HepG2 (cell line): ENCODE results near the gene GALNT10.

Experiments
- ATF1 ChIP-seq: IDR thresholded peaks from 2 replicates; pipeline ENCODE4 v1.6.1; 2016; ENCODE audit warnings: mild to moderate bottlenecking, control low read depth
- BRCA1 ChIP-seq: sonication (generic); formaldehyde crosslinking; IDR thresholded peaks from 2 replicates; pipeline ENCODE4 v1.4.0; 2020; ENCODE audit warnings: missing genetic modification reagents
- CHD2 ChIP-seq: IDR thresholded peaks from 2 replicates; pipeline ENCODE4 v1.6.1; 2011; ENCODE audit warnings: low read depth, low read length, improper control_type of control experiment
- MYC ChIP-seq: sonication (generic); formaldehyde crosslinking; IDR thresholded peaks from 2 replicates; pipeline ENCODE4 v1.9.0; 2021; ENCODE audit warnings: missing genetic modification reagents, borderline replicate concordance
- PBX3 ChIP-seq: sonication (generic); formaldehyde crosslinking; IDR thresholded peaks from 2 replicates; pipeline ENCODE4 v1.8.1; 2023; ENCODE audit warnings: missing genetic modification reagents, inconsistent platforms, borderline replicate concordance
- RFX5 ChIP-seq: IDR thresholded peaks from 2 replicates; pipeline ENCODE4 v1.6.1; 2011; ENCODE audit warnings: low read depth, low read length, improper control_type of control experiment
- TBP ChIP-seq: sonication (generic); formaldehyde crosslinking; IDR thresholded peaks from 2 replicates; pipeline ENCODE4 v1.5.0; 2020; ENCODE audit warnings: missing genetic modification reagents
- ZNF121 ChIP-seq: sonication (generic); formaldehyde crosslinking; IDR thresholded peaks from 2 replicates; pipeline ENCODE4 v1.5.0; 2020; ENCODE audit warnings: mild to moderate bottlenecking, missing genetic modification reagents
- ZNF768 ChIP-seq: sonication (generic); formaldehyde crosslinking; IDR thresholded peaks from 2 replicates; pipeline ENCODE4 v1.4.0; 2020; ENCODE audit warnings: missing genetic modification reagents
- TF ChIP-seq, protein P1 (sequence below): sonication (generic); formaldehyde crosslinking; IDR thresholded peaks from 2 replicates; pipeline ENCODE4 v1.5.0; 2020; ENCODE audit warnings: mild to moderate bottlenecking, missing genetic modification reagents, moderate library complexity
- TF ChIP-seq, protein P2 (sequence below): sonication (generic); formaldehyde crosslinking; IDR thresholded peaks from 2 replicates; pipeline ENCODE4 v1.5.1; 2020; ENCODE audit warnings: mild to moderate bottlenecking, missing genetic modification reagents, moderate library complexity

DNA sequence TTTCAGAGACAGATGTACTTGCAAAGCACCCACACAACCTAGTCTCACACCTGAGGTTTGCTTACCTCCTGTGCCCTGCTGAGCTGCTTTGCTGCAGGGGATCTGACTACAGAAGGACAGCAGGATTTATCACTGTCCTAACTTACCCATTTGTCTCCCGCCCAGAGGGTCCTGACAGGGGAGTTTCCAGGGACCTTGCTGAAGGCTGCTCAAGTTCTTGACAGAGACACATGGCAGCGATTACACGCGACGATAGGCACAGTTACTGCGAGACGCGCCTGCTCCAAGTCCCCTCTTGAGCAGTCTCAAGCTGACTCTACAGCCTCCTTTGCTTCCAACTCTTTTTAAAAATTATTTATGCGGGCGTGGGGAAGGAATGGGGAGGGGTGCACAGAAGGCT lies 24.6 kb upstream of the GALNT10 start:
- TF ChIP-seq ZNF768 (CRISPR knock-in tag) (no peak), PBX3 (CRISPR knock-in tag) (no peak), MYC (CRISPR knock-in tag) (no peak), ATF1 (CRISPR knock-in tag) (no peak), RFX5 (no peak), CHD2 (no peak), BRCA1 (CRISPR knock-in tag) (no peak), TBP (CRISPR knock-in tag) (no peak), ZNF121 (CRISPR knock-in tag) (no peak)
- TF ChIP-seq, protein P1, sequence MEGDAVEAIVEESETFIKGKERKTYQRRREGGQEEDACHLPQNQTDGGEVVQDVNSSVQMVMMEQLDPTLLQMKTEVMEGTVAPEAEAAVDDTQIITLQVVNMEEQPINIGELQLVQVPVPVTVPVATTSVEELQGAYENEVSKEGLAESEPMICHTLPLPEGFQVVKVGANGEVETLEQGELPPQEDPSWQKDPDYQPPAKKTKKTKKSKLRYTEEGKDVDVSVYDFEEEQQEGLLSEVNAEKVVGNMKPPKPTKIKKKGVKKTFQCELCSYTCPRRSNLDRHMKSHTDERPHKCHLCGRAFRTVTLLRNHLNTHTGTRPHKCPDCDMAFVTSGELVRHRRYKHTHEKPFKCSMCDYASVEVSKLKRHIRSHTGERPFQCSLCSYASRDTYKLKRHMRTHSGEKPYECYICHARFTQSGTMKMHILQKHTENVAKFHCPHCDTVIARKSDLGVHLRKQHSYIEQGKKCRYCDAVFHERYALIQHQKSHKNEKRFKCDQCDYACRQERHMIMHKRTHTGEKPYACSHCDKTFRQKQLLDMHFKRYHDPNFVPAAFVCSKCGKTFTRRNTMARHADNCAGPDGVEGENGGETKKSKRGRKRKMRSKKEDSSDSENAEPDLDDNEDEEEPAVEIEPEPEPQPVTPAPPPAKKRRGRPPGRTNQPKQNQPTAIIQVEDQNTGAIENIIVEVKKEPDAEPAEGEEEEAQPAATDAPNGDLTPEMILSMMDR (CRISPR knock-in tag) = no peak
- TF ChIP-seq, protein P2, sequence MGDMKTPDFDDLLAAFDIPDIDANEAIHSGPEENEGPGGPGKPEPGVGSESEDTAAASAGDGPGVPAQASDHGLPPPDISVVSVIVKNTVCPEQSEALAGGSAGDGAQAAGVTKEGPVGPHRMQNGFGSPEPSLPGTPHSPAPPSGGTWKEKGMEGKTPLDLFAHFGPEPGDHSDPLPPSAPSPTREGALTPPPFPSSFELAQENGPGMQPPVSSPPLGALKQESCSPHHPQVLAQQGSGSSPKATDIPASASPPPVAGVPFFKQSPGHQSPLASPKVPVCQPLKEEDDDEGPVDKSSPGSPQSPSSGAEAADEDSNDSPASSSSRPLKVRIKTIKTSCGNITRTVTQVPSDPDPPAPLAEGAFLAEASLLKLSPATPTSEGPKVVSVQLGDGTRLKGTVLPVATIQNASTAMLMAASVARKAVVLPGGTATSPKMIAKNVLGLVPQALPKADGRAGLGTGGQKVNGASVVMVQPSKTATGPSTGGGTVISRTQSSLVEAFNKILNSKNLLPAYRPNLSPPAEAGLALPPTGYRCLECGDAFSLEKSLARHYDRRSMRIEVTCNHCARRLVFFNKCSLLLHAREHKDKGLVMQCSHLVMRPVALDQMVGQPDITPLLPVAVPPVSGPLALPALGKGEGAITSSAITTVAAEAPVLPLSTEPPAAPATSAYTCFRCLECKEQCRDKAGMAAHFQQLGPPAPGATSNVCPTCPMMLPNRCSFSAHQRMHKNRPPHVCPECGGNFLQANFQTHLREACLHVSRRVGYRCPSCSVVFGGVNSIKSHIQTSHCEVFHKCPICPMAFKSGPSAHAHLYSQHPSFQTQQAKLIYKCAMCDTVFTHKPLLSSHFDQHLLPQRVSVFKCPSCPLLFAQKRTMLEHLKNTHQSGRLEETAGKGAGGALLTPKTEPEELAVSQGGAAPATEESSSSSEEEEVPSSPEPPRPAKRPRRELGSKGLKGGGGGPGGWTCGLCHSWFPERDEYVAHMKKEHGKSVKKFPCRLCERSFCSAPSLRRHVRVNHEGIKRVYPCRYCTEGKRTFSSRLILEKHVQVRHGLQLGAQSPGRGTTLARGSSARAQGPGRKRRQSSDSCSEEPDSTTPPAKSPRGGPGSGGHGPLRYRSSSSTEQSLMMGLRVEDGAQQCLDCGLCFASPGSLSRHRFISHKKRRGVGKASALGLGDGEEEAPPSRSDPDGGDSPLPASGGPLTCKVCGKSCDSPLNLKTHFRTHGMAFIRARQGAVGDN (CRISPR knock-in tag) = no peak
